WTC11 (cell line): Measurements from ENCODE around the gene NEK8. TPM values are rescaled to one million over a fixed set of nuclear protein-coding genes. Genes with fewer than 3 reads are reported as not detected.

Experiments
- ATAC-seq: fragments of 200-7000 bp; cut with Tn5 transposase; 2 replicates; pipeline ENCODE4 v1.10.0; 2021; ENCODE audit warnings: mild to moderate bottlenecking, moderate library complexity
- CTCF ChIA-PET: fragments of 300-600 bp; sonication (Branson Sonifier 250); formaldehyde crosslinking; loops from one replicate; lab custom pipeline; 2021; ENCODE audit warnings: antibody characterized with exemption; lab: Charles Lee
- POLR2A ChIA-PET: fragments of 350-600 bp; sonication (Branson Sonifier 250); formaldehyde crosslinking; loops from one replicate; lab custom pipeline; 2021; ENCODE audit warnings: antibody characterized with exemption; lab: Charles Lee
- DNase-seq: peaks from one replicate; pipeline ENCODE4 v3.0.0; 2021; ENCODE audit warnings: low spot score
- H3K27ac Mint-ChIP-seq: 2 replicates; pipeline ENCODE4 v1.8.0; 2021; ENCODE audit warnings: mixed read lengths
- H3K27me3 Mint-ChIP-seq: 2 replicates; pipeline ENCODE4 v1.8.0; 2021; ENCODE audit warnings: low read depth, mild to moderate bottlenecking, moderate library complexity, mixed read lengths
- H3K36me3 Mint-ChIP-seq: 2 replicates; pipeline ENCODE4 v1.8.0; 2021; ENCODE audit warnings: mixed read lengths
- H3K4me1 Mint-ChIP-seq: 2 replicates; pipeline ENCODE4 v1.8.0; 2022; ENCODE audit warnings: mixed read lengths
- H3K4me3 Mint-ChIP-seq: 2 replicates; pipeline ENCODE4 v1.8.0; 2021; ENCODE audit warnings: mild to moderate bottlenecking, moderate library complexity, mixed read lengths
- H3K9me3 Mint-ChIP-seq: 2 replicates; pipeline ENCODE4 v1.8.0; 2021; ENCODE audit warnings: mixed read lengths
- ATF6 ChIP-seq: sonication (generic); formaldehyde crosslinking; IDR thresholded peaks from 2 replicates; pipeline ENCODE4 v1.8.1; 2023; ENCODE audit warnings: mild to moderate bottlenecking, missing genetic modification reagents
- CDX4 ChIP-seq: fragments of 250-450 bp; sonication (Bioruptor Pico); IDR thresholded peaks from 2 replicates; pipeline ENCODE4 v1.9.0; 2021; ENCODE audit warnings: moderate library complexity, mild to moderate bottlenecking, inconsistent platforms, borderline replicate concordance
- E2F1 ChIP-seq: sonication (generic); formaldehyde crosslinking; IDR thresholded peaks from 2 replicates; pipeline ENCODE4 v1.8.0; 2022; ENCODE audit warnings: mild to moderate bottlenecking, missing genetic modification reagents
- EMX1 ChIP-seq: fragments of 250-450 bp; sonication (Bioruptor Pico); IDR thresholded peaks from 2 replicates; pipeline ENCODE4 v1.8.0; 2021; ENCODE audit warnings: mild to moderate bottlenecking
- JUN ChIP-seq: sonication (generic); formaldehyde crosslinking; IDR thresholded peaks from 2 replicates; pipeline ENCODE4 v1.8.0; 2023; ENCODE audit warnings: mild to moderate bottlenecking, missing genetic modification reagents
- MLX ChIP-seq: sonication (generic); formaldehyde crosslinking; IDR thresholded peaks from 2 replicates; pipeline ENCODE4 v1.8.1; 2023; ENCODE audit warnings: mild to moderate bottlenecking, missing genetic modification reagents, moderate library complexity
- NR1H2 ChIP-seq: sonication (generic); formaldehyde crosslinking; IDR thresholded peaks from 2 replicates; pipeline ENCODE4 v1.9.0; 2021; ENCODE audit warnings: mild to moderate bottlenecking, moderate library complexity, missing genetic modification reagents
- NR3C1 ChIP-seq: sonication (generic); formaldehyde crosslinking; conservative IDR thresholded peaks from 2 replicates; pipeline ENCODE4 v1.8.1; 2023; ENCODE audit warnings: low read depth, mild to moderate bottlenecking, missing genetic modification reagents
- SP1 ChIP-seq: sonication (generic); formaldehyde crosslinking; conservative IDR thresholded peaks from 2 replicates; pipeline ENCODE4 v1.8.1; 2022; ENCODE audit warnings: missing genetic modification reagents
- TEAD1 ChIP-seq: sonication (generic); formaldehyde crosslinking; IDR thresholded peaks from 2 replicates; pipeline ENCODE4 v1.8.0; 2022; ENCODE audit warnings: mild to moderate bottlenecking, missing genetic modification reagents
- TEAD4 ChIP-seq: sonication (generic); formaldehyde crosslinking; IDR thresholded peaks from 2 replicates; pipeline ENCODE4 v1.8.0; 2022; ENCODE audit warnings: mild to moderate bottlenecking, missing genetic modification reagents
- ZNF396 ChIP-seq: fragments of 250-450 bp; sonication (Bioruptor Pico); IDR thresholded peaks from 2 replicates; pipeline ENCODE4 v1.8.0; 2021; ENCODE audit warnings: mild to moderate bottlenecking, moderate library complexity, borderline replicate concordance
- ZNF423 ChIP-seq: fragments of 250-450 bp; sonication (Bioruptor Pico); IDR thresholded peaks from 2 replicates; pipeline ENCODE4 v2.1.2; 2022; ENCODE audit warnings: mild to moderate bottlenecking, moderate library complexity
- total RNA-seq: library from RNA; stranded (reverse); gene quantifications from 3 replicates; pipeline ENCODE4 v1.2.3, GENCODE V29; 2021
- TF ChIP-seq, protein P1 (sequence below): sonication (generic); formaldehyde crosslinking; IDR thresholded peaks from 2 replicates; pipeline ENCODE4 v1.8.0; 2022; ENCODE audit warnings: mild to moderate bottlenecking, missing genetic modification reagents
- TF ChIP-seq, protein P2 (sequence below): fragments of 250-450 bp; sonication (Bioruptor Pico); IDR thresholded peaks from 2 replicates; pipeline ENCODE4 v1.9.0; 2021; ENCODE audit warnings: mild to moderate bottlenecking
- TF ChIP-seq, protein P3 (sequence below): fragments of 250-450 bp; sonication (Bioruptor Pico); IDR thresholded peaks from 2 replicates; pipeline ENCODE4 v1.8.0; 2021; ENCODE audit warnings: mild to moderate bottlenecking
- TF ChIP-seq, protein P4 (sequence below): sonication (generic); formaldehyde crosslinking; conservative IDR thresholded peaks from 2 replicates; pipeline ENCODE4 v1.8.1; 2023; ENCODE audit warnings: mild to moderate bottlenecking, low read depth, missing genetic modification reagents, moderate library complexity
- TF ChIP-seq, protein P5 (sequence below): fragments of 250-450 bp; sonication (Bioruptor Pico); conservative IDR thresholded peaks from 2 replicates; pipeline ENCODE4 v1.9.0; 2021; ENCODE audit warnings: mild to moderate bottlenecking

Gene NEK8
- total RNA-seq, 1 experiment from 2014 or later = 25.0 TPM

GRCh38 chr17:28714281-28714680 lies 14.3 kb upstream of the NEK8 start (continued):
- TF ChIP-seq CDX4 (CRISPR knock-in tag) = no peak
- TF ChIP-seq NR3C1 = no peak
- TF ChIP-seq, protein P1, sequence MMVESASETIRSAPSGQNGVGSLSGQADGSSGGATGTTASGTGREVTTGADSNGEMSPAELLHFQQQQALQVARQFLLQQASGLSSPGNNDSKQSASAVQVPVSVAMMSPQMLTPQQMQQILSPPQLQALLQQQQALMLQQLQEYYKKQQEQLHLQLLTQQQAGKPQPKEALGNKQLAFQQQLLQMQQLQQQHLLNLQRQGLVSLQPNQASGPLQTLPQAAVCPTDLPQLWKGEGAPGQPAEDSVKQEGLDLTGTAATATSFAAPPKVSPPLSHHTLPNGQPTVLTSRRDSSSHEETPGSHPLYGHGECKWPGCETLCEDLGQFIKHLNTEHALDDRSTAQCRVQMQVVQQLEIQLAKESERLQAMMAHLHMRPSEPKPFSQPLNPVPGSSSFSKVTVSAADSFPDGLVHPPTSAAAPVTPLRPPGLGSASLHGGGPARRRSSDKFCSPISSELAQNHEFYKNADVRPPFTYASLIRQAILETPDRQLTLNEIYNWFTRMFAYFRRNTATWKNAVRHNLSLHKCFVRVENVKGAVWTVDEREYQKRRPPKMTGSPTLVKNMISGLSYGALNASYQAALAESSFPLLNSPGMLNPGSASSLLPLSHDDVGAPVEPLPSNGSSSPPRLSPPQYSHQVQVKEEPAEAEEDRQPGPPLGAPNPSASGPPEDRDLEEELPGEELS (CRISPR knock-in tag) = no peak
- TF ChIP-seq SP1 (CRISPR knock-in tag) = no peak
- TF ChIP-seq TEAD4 (CRISPR knock-in tag) = no peak
- TF ChIP-seq MLX (CRISPR knock-in tag) = no peak
- TF ChIP-seq ZNF396 (CRISPR knock-in tag) = no peak
- TF ChIP-seq EMX1 (CRISPR knock-in tag) = no peak
- TF ChIP-seq, protein P2, sequence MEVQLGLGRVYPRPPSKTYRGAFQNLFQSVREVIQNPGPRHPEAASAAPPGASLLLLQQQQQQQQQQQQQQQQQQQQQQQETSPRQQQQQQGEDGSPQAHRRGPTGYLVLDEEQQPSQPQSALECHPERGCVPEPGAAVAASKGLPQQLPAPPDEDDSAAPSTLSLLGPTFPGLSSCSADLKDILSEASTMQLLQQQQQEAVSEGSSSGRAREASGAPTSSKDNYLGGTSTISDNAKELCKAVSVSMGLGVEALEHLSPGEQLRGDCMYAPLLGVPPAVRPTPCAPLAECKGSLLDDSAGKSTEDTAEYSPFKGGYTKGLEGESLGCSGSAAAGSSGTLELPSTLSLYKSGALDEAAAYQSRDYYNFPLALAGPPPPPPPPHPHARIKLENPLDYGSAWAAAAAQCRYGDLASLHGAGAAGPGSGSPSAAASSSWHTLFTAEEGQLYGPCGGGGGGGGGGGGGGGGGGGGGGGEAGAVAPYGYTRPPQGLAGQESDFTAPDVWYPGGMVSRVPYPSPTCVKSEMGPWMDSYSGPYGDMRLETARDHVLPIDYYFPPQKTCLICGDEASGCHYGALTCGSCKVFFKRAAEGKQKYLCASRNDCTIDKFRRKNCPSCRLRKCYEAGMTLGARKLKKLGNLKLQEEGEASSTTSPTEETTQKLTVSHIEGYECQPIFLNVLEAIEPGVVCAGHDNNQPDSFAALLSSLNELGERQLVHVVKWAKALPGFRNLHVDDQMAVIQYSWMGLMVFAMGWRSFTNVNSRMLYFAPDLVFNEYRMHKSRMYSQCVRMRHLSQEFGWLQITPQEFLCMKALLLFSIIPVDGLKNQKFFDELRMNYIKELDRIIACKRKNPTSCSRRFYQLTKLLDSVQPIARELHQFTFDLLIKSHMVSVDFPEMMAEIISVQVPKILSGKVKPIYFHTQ = no peak
- no peak for TF ChIP-seq ZNF423

DNA sequence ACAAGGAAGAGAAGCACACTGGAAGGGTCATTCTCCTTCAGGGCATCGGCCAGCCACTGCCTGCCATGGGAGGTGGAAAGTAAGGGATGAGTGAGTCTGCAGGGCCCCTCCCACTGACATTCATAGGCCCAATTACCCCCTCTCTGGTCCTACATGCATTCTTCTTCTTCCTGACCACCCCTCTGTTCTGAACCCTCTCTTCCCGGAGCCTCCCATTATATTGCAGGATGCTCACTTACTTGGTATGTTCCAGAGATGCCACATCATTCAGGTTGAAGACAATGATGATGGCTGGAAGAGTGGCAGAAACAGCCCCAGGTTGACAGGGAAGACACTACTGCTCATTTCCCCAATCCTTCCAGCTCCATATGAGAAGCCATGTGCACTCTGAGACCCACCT lies 13.4 kb upstream of the NEK8 start:
- peak overlapping the region; percentile 100 for H3K4me3 Mint-ChIP-seq
- no peaks in the 10 kb centered on the region for H3K9me3 Mint-ChIP-seq
- H3K36me3 Mint-ChIP-seq = peaks cover 28% of the 10 kb centered on the region
- POLR2A ChIA-PET = no interaction called here
- CTCF ChIA-PET = no interaction called here
- peaks cover 30% of the 10 kb centered on the region for H3K4me1 Mint-ChIP-seq
- no peaks in the 10 kb centered on the region for H3K27me3 Mint-ChIP-seq
- H3K27ac Mint-ChIP-seq = no peak overlapping the region
- ATAC-seq (no peak), DNase-seq (no peak)
- TF ChIP-seq JUN (no peak), NR1H2 (CRISPR knock-in tag) (no peak), MLX (CRISPR knock-in tag) (no peak), ATF6 (CRISPR knock-in tag) (no peak), TEAD1 (no peak), E2F1 (no peak)
- TF ChIP-seq, protein P3, sequence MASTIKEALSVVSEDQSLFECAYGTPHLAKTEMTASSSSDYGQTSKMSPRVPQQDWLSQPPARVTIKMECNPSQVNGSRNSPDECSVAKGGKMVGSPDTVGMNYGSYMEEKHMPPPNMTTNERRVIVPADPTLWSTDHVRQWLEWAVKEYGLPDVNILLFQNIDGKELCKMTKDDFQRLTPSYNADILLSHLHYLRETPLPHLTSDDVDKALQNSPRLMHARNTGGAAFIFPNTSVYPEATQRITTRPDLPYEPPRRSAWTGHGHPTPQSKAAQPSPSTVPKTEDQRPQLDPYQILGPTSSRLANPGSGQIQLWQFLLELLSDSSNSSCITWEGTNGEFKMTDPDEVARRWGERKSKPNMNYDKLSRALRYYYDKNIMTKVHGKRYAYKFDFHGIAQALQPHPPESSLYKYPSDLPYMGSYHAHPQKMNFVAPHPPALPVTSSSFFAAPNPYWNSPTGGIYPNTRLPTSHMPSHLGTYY = no peak
- TF ChIP-seq, protein P4, sequence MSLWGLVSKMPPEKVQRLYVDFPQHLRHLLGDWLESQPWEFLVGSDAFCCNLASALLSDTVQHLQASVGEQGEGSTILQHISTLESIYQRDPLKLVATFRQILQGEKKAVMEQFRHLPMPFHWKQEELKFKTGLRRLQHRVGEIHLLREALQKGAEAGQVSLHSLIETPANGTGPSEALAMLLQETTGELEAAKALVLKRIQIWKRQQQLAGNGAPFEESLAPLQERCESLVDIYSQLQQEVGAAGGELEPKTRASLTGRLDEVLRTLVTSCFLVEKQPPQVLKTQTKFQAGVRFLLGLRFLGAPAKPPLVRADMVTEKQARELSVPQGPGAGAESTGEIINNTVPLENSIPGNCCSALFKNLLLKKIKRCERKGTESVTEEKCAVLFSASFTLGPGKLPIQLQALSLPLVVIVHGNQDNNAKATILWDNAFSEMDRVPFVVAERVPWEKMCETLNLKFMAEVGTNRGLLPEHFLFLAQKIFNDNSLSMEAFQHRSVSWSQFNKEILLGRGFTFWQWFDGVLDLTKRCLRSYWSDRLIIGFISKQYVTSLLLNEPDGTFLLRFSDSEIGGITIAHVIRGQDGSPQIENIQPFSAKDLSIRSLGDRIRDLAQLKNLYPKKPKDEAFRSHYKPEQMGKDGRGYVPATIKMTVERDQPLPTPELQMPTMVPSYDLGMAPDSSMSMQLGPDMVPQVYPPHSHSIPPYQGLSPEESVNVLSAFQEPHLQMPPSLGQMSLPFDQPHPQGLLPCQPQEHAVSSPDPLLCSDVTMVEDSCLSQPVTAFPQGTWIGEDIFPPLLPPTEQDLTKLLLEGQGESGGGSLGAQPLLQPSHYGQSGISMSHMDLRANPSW (CRISPR knock-in tag) = no peak
- TF ChIP-seq, protein P5, sequence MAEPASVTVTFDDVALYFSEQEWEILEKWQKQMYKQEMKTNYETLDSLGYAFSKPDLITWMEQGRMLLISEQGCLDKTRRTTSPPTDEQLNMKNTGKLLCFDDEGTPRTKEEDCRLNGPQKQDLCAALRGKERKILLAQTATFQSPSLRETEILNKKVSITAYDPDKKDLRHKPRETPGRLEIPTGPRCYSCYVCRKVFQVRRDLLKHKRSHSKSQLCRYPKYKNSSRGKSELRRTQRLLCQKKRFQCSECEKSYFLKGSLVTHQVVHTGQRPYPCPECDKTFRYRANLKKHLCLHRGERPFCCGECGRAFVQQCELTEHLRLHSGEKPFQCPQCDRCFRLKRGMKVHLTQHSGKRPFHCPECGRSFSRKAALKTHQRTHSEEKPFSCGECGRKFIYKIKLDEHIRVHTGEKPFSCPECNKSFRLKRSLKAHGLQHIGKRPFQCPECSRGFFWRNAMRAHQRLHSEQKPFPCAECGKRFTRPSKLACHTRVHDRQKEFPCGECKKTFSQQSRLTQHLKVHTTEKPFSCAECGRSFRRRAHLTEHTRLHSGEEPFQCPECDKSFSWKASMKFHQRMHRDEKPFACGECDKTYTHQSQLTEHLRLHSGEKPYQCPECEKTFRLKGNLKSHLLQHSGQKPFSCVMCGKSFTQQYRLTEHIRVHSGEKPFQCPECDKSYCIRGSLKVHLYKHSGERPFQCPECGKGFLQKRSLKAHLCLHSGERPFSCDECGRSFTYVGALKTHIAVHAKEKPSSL (CRISPR knock-in tag) = no peak
